GM19193 (cell line): ENCODE data around the gene KEAP1.

Source experiments
- POLR2A ChIP-seq: IDR thresholded peaks from 4 replicates; pipeline ENCODE4 v1.6.1; 2011; ENCODE audit not compliant: insufficient read depth, insufficient read length; ENCODE audit errors: extremely low read depth

KEAP1 gene

GRCh38 chr19:10471909-10472308, 31.2 kb downstream of the KEAP1 start:
- no peak for TF ChIP-seq POLR2A

GRCh38 chr19:10468133-10468532, 35.0 kb downstream of the KEAP1 start:
- no peak for TF ChIP-seq POLR2A

- TF ChIP-seq POLR2A = no peak
Measured at GRCh38 chr19:10467104-10467706, 36.0 kb downstream of the KEAP1 start.

- TF ChIP-seq POLR2A = no peak
Measured at GRCh38 chr19:10464456-10464855, 38.7 kb downstream of the KEAP1 start.

- no peak for TF ChIP-seq POLR2A
Measured at GRCh38 chr19:10462557-10462956, 40.6 kb downstream of the KEAP1 start.

- no peak for TF ChIP-seq POLR2A
Measured at GRCh38 chr19:10461047-10461949, 41.9 kb downstream of the KEAP1 start.

- no peak for TF ChIP-seq POLR2A
Measured at GRCh38 chr19:10460714-10461046, 42.5 kb downstream of the KEAP1 start.

GRCh38 chr19:10454267-10454666, 48.9 kb downstream of the KEAP1 start:
- TF ChIP-seq POLR2A = no peak

- TF ChIP-seq POLR2A = no peak
Measured at GRCh38 chr19:10453852-10454251, 49.3 kb downstream of the KEAP1 start.

GRCh38 chr19:10452726-10453618, 50.2 kb downstream of the KEAP1 start:
- TF ChIP-seq POLR2A = no peak

GRCh38 chr19:10450853-10451609, 52.1 kb downstream of the KEAP1 start:
- TF ChIP-seq POLR2A = no peak

- no peak for TF ChIP-seq POLR2A
Measured at GRCh38 chr19:10450191-10450852, 52.8 kb downstream of the KEAP1 start.

GRCh38 chr19:10449037-10449436, 54.1 kb downstream of the KEAP1 start:
- no peak for TF ChIP-seq POLR2A

- no peak for TF ChIP-seq POLR2A
Measured at GRCh38 chr19:10442698-10443097, 60.5 kb downstream of the KEAP1 start.
